ENCODE measurements around the gene RFTN1.

- TF ChIP-seq CTCF (IDR thresholded peaks at IDR 0.05) = no peak
- no peak for TF ChIP-seq POLR2A (IDR thresholded peaks at IDR 0.05)
Observed at GRCh38 chr3:16343101-16343500, 170.4 kb downstream of the RFTN1 start.

Measured in testis (tissue), 2 donors.